Measurements from ENCODE around the gene RASGEF1B. TPM values are rescaled to one million over a fixed set of nuclear protein-coding genes. Genes with fewer than 3 reads are reported as not detected.

The RASGEF1B gene
- total RNA-seq, 4 donors from 2014 or later: 23.1 to 80.1 (median 29.5) TPM

- TF ChIP-seq CTCF (IDR thresholded peaks at IDR 0.05; ENCODE audit: low read depth): no peak
Measured at GRCh38 chr4:81485310-81485980, 13.7 kb upstream of the RASGEF1B start.

- TF ChIP-seq CTCF (IDR thresholded peaks at IDR 0.05; ENCODE audit: low read depth): no peak
Measured at GRCh38 chr4:81482326-81482725, 10.6 kb upstream of the RASGEF1B start.

GRCh38 chr4:81481151-81481550, 9.4 kb upstream of the RASGEF1B start:
- no peak for TF ChIP-seq CTCF (IDR thresholded peaks at IDR 0.05; ENCODE audit: low read depth)

- no peak for TF ChIP-seq CTCF (IDR thresholded peaks at IDR 0.05; ENCODE audit: low read depth)
Measured at GRCh38 chr4:81472281-81473182, 825 bp upstream of the RASGEF1B start.

GRCh38 chr4:81471298-81471587, 464 bp downstream of the RASGEF1B start:
- no peak for TF ChIP-seq CTCF (IDR thresholded peaks at IDR 0.05; ENCODE audit: low read depth)

- no peak for TF ChIP-seq CTCF (IDR thresholded peaks at IDR 0.05; ENCODE audit: low read depth)
Measured at GRCh38 chr4:81470456-81471297, 1.0 kb downstream of the RASGEF1B start.

Measured in subcutaneous adipose tissue (tissue), 4 donors.